ENCODE measurements around the gene SLC8A1.

SLC8A1 gene

DNA sequence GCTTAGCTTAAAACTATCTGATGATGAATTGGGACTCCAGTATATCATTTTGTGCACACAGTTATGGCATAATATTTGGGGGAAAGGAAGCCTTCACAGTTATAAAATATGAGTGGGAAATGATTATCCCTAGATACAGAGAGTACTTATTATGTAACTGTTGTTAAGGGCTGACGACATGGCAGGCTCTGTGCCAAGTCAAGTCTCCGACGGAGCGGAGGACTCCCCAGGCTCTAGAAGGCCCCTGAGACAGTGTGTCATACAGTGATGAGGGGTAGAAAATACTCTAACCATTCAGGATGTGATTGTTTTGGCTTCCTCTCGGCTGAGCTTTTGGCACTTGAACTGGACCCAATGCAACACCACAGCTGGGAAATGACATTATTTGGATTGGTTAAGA is 211.8 kb downstream of the SLC8A1 start:
- DNase-seq (ENCODE audit: low read depth, low spot score), result peak; percentile 97
- TF ChIP-seq, protein P1, sequence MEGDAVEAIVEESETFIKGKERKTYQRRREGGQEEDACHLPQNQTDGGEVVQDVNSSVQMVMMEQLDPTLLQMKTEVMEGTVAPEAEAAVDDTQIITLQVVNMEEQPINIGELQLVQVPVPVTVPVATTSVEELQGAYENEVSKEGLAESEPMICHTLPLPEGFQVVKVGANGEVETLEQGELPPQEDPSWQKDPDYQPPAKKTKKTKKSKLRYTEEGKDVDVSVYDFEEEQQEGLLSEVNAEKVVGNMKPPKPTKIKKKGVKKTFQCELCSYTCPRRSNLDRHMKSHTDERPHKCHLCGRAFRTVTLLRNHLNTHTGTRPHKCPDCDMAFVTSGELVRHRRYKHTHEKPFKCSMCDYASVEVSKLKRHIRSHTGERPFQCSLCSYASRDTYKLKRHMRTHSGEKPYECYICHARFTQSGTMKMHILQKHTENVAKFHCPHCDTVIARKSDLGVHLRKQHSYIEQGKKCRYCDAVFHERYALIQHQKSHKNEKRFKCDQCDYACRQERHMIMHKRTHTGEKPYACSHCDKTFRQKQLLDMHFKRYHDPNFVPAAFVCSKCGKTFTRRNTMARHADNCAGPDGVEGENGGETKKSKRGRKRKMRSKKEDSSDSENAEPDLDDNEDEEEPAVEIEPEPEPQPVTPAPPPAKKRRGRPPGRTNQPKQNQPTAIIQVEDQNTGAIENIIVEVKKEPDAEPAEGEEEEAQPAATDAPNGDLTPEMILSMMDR (IDR thresholded peaks at IDR 0.05; ENCODE audit: insufficient read depth, low read length, missing control alignments), result no peak
- ChIA-PET POLR2A (interaction anchor here (1.0 kb wide), 3 partner anchors 11 to 207 kb away, joined by 3 read pairs; no protein-coding TSS in a partner anchor), CTCF (interaction anchor here (0.9 to 1.2 kb wide), 3 partner anchors 13 to 326 kb away, joined by 3 to 5 read pairs (median 4); no protein-coding TSS in a partner anchor)
- H3K4me3 ChIP-seq (ENCODE audit: low read depth, low read length), result no peak overlapping the region

DNA sequence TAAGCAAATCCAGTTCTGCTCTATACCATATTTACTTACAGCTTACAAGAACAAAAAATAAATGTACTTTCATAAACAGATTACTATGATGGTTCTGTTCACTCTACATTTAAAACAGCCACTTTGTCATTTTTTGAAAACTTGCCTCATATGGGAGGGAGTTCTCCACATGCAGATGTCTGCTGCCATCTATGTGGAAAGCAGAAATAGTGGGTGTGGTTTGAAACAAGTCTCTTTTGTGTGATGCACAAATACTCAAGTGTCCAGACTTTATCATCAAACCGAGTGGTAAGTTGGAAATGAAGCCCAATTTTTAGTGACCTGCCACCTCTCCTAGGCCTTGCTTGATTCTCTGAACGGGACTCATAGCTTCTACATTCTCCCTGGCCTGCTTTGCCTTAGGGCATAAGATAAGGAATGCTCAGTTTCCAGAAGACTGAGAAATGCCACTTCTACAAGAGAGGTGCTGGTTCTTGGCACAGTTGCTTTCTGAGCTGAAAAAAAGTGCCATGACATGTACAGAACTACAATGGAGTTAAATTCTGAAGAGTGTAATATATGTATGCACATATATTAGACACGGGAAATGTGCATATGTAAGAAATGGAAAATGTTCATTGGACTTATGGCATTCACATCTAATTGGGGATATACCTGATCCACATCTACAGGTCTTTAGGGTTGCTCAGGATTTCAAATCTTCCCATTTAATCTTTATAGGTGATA is 221.0 kb downstream of the SLC8A1 start:
- ChIA-PET CTCF (interaction anchor here (1.3 kb wide), 1 partner anchor 18 kb away, joined by 4 read pairs; no protein-coding TSS in a partner anchor), POLR2A (no interaction called here)
- TF ChIP-seq, protein P1 (IDR thresholded peaks at IDR 0.05; ENCODE audit: insufficient read depth, low read length, missing control alignments), result no peak
- no peak for DNase-seq (ENCODE audit: low read depth, low spot score)
- no peak overlapping the region for H3K4me3 ChIP-seq (ENCODE audit: low read depth, low read length)

DNA sequence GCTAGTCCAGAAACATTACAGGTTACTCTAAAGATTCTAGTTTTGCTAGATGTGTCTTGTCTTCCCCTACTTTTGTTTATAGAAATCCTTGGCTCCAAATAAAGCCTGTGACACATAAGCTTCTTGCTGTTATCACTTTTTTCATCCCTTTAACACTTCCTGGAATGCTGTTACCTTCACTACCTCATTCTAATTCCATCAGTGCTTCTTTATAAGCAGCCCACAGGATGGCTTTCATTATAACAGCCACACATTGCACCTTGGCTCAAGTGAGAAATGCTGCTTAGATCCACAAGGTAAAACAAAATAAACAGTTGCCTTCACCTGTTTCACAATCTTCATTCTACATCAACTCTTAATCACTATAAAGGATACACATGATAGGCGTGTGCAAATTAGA is 221.7 kb downstream of the SLC8A1 start:
- ChIA-PET POLR2A (no interaction called here), CTCF (interaction anchor here (0.8 to 1.5 kb wide), 4 partner anchors 14 to 325 kb away, joined by 3 to 4 read pairs (median 4); no protein-coding TSS in a partner anchor)
- no peak for DNase-seq (ENCODE audit: low read depth, low spot score)

DNA sequence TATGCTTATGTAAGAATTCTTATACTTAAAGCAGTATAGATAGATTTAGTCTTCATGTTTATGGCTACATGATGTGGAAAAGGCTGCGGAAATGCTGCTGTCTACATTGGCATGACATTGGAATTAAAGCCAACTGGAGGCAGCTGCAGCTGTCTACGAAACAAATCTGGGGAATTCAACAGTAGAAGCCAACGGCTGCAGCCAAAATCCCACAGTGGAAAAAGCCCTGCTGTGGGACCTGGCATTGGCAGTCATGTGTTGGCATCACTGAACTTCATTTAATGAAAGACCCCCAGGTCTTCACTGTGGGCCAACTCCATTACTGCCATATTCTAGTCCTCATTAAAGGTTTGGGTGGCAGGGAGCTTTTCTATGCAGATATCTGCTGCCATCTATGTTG is 223.6 kb downstream of the SLC8A1 start:
- no peak for DNase-seq (ENCODE audit: low read depth, low spot score)
- no peak overlapping the region for H3K4me3 ChIP-seq (ENCODE audit: low read depth, low read length)
- TF ChIP-seq, protein P1 (IDR thresholded peaks at IDR 0.05; ENCODE audit: insufficient read depth, low read length, missing control alignments), result no peak
- POLR2A ChIA-PET, result no interaction called here
- CTCF ChIA-PET, result interaction anchor here (1.0 to 1.9 kb wide), 3 partner anchors 10 to 314 kb away, joined by 3 to 5 read pairs (median 4); no protein-coding TSS in a partner anchor

More for the DNA sequence above, 221.7 kb downstream of the SLC8A1 start:
- TF ChIP-seq, protein P1 (IDR thresholded peaks at IDR 0.05; ENCODE audit: insufficient read depth, low read length, missing control alignments), result no peak
- H3K4me3 ChIP-seq (ENCODE audit: low read depth, low read length), result no peak overlapping the region

DNA sequence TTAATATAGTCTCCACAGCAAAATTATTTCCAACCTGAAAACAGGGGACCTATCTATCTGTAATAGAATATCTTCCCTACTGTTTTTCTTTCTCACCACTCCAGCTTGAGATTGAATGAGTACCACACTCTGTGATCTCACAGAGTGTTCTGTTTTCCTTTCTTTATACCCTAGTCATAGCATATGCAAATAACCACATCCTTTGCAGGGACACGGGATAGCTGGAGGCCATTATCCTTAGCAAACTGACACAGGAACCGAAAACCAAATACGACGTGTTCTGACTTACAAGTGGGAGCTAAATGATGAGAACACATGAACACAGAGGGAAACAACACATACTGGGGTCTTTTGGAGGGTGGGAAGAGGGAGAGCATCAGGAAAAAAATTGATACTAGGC is 224.7 kb downstream of the SLC8A1 start:
- ChIA-PET POLR2A (interaction anchor here (0.8 kb wide), 1 partner anchor 14 kb away, joined by 3 read pairs; no protein-coding TSS in a partner anchor), CTCF (interaction anchor here (0.8 to 3.8 kb wide), 4 partner anchors 9 to 16 kb away, joined by 3 to 21 read pairs (median 4); no protein-coding TSS in a partner anchor)
- TF ChIP-seq, protein P1 (IDR thresholded peaks at IDR 0.05; ENCODE audit: insufficient read depth, low read length, missing control alignments), result no peak
- no peak overlapping the region for H3K4me3 ChIP-seq (ENCODE audit: low read depth, low read length)
- no peak for DNase-seq (ENCODE audit: low read depth, low spot score)

DNA sequence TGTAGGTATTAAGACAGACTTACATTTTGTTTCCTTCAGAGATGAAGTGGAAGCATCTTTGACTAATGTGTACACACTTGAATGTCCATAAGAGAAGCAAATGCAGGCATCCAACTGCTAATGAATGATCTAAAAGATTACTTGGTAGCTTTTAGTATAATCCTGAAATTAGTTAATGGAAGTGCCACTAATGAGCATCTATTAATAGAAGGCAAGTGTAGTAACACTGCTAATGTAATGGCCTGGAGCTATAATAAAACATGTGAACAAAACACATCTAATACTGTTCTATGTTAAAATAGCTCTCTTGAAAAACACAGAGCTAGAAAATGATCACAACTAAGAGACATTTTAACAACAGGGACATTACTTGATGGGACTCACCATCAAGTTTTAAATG is 225.3 kb downstream of the SLC8A1 start:
- no peak for DNase-seq (ENCODE audit: low read depth, low spot score)
- H3K4me3 ChIP-seq (ENCODE audit: low read depth, low read length), result no peak overlapping the region
- TF ChIP-seq, protein P1 (IDR thresholded peaks at IDR 0.05; ENCODE audit: insufficient read depth, low read length, missing control alignments), result no peak
- ChIA-PET CTCF (interaction anchor here (0.8 to 3.8 kb wide), 3 partner anchors 14 to 17 kb away, joined by 3 to 21 read pairs (median 4); no protein-coding TSS in a partner anchor), POLR2A (interaction anchor here (1.1 kb wide), 1 partner anchor 123 kb away, joined by 3 read pairs; no protein-coding TSS in a partner anchor)
